H1 (cell line): ENCODE measurements around the gene NOX1. TPM values are rescaled to one million over a fixed set of nuclear protein-coding genes. Genes with fewer than 3 reads are reported as not detected.

Experiments used
- CTCF ChIP-seq, 3 experiments: IDR thresholded peaks; 1 replicate in 2 of 3; 2 replicates in 1 of 3; pipeline versions ENCODE4 v1.5.1 to v1.6.1; 2011; ENCODE audit warnings: low read length in 3 of 3, mild to moderate bottlenecking in 3 of 3, inconsistent platforms in 2 of 3, low read depth in 1 of 3, moderate library complexity in 1 of 3; ENCODE audit not compliant: insufficient read depth in 1 of 3; ENCODE audit errors: control extremely low read depth in 1 of 3
- E2F6 ChIP-seq: IDR thresholded peaks from 2 replicates; pipeline ENCODE4 v1.6.1; 2012; ENCODE audit warnings: inconsistent platforms
- NANOG ChIP-seq: IDR thresholded peaks from 2 replicates; pipeline ENCODE4 v1.6.1; 2011; ENCODE audit warnings: low read length, low read depth, mild to moderate bottlenecking, inconsistent platforms; ENCODE audit not compliant: insufficient read depth, poor library complexity, severe bottlenecking
- NRF1 ChIP-seq: IDR thresholded peaks from 2 replicates; pipeline ENCODE4 v1.6.1; 2011; ENCODE audit warnings: mild to moderate bottlenecking, low read depth, low read length, improper control_type of control experiment
- SIN3A ChIP-seq, 2 experiments: IDR thresholded peaks in 1 of 2; conservative IDR thresholded peaks in 1 of 2; 2 replicates each; pipeline ENCODE4 v1.6.1; 2011 to 2012; ENCODE audit warnings: low read length in 2 of 2, improper control_type of control experiment in 1 of 2, low read depth in 1 of 2, mild to moderate bottlenecking in 1 of 2
- SUZ12 ChIP-seq: fragments of 200-600 bp; sonication (generic); IDR thresholded peaks from 2 replicates; pipeline ENCODE4 v1.6.1; 2012; ENCODE audit warnings: mild to moderate bottlenecking, inconsistent platforms, low read length, moderate library complexity, mixed read lengths
- TAF7 ChIP-seq: optimal IDR thresholded peaks from 2 replicates; pipeline ENCODE3; 2011; ENCODE audit warnings: low read depth, mild to moderate bottlenecking, inconsistent platforms, low read length, moderate library complexity, borderline replicate concordance
- polyA plus RNA-seq, 7 experiments: library from polyadenylated mRNA; depleted of rRNA in 3 of 7; stranded (reverse) in 5 of 7; unstranded in 2 of 7; fragments of >200 nt in 5 of 7; fragments of 200-250 nt in 2 of 7; gene quantifications; 1 replicate in 5 of 7; 2 replicates in 1 of 7; 4 replicates in 1 of 7; pipeline versions ENCODE4 v1.2.1 to v1.2.3, GENCODE V29; 2011 to 2013; ENCODE audit warnings: missing spikeins in 2 of 7, mixed read lengths in 2 of 7
- total RNA-seq: library from RNA; stranded (reverse); fragmentation: NEBNext Ultra II Directional; extraction: Animal tissue kit (Norgen Biotek cat#: 25700); gene quantifications from 2 replicates; pipeline ENCODE4 v1.2.1, GENCODE V29; 2021

Gene NOX1
- total and polyA plus RNA-seq, 2 of the 8 experiments (the other 6 are each of a cell fraction or from before 2014, with no cell fraction given): not detected

- TF ChIP-seq CTCF (IDR thresholded peaks at IDR 0.05; ENCODE audit: control extremely low read depth in 1 of 3, insufficient read depth in 1 of 3, low read depth in 1 of 3, low read length in 3 of 3) (peak; percentile 49 to 63 (median 53)), TAF7 (no peak), E2F6 (no peak), NRF1 (no peak), SUZ12 (no peak), NANOG (no peak), SIN3A (conservative IDR thresholded peaks at IDR 0.05 in 1 of 2, IDR thresholded peaks at IDR 0.05 in 1 of 2; ENCODE audit: low read depth in 1 of 2, low read length in 2 of 2) (no peak)
Measured at GRCh38 chrX:100895365-100896075, 21.4 kb upstream of the NOX1 start (continued).
